Caco-2 (cell line): ENCODE measurements around the gene TBL1X. TPM values are rescaled to one million over a fixed set of nuclear protein-coding genes. Genes with fewer than 3 reads are reported as not detected.
"Not testable (repeated sequence)": the region's sequence is repeated elsewhere in the genome, so short reads cannot be mapped to it uniquely, and the experiment has no call there.

Source experiments
- BruUV-seq: library from RNA; stranded (reverse); fragments of 400-500 nt; replicated peaks from 2 replicates; lab custom pipeline; 2021; lab: Mats Ljungman, UMichigan
- CTCF ChIA-PET: fragments of 300-600 bp; sonication (Branson Sonifier 250); formaldehyde crosslinking; loops from one replicate; lab custom pipeline; 2022; ENCODE audit warnings: antibody characterized with exemption; lab: Charles Lee
- POLR2A ChIA-PET: fragments of 300-600 bp; sonication (Branson Sonifier 250); formaldehyde crosslinking; loops from one replicate; lab custom pipeline; 2022; ENCODE audit warnings: antibody characterized with exemption; lab: Charles Lee
- DNase-seq, 2 experiments: peaks; one replicate each; pipeline versions ENCODE4 v3.0.0 to v3.0.0-alpha.2; 2020 to 2022
- H3K27me3 ChIP-seq: replicated peaks from 2 replicates; pipeline ENCODE4 v1.6.0; 2011; ENCODE audit warnings: low read length; ENCODE audit not compliant: control insufficient read depth, insufficient read depth
- H3K36me3 ChIP-seq: 2 replicates; pipeline ENCODE4 v1.5.1; 2011; ENCODE audit warnings: low read length; ENCODE audit not compliant: control insufficient read depth, insufficient read depth
- H3K4me1 ChIP-seq: fragments of 250-450 bp; sonication (Bioruptor Pico); 2 replicates; pipeline ENCODE4 v1.5.1; 2020; ENCODE audit warnings: mild to moderate bottlenecking
- H3K4me3 ChIP-seq: 2 replicates; pipeline ENCODE4 v1.5.1; 2011; ENCODE audit warnings: low read depth, mild to moderate bottlenecking, control low read depth, low read length
- H3K9me3 ChIP-seq: fragments of 250-450 bp; sonication (Bioruptor Pico); 2 replicates; pipeline ENCODE4 v1.5.1; 2020; ENCODE audit warnings: mild to moderate bottlenecking, moderate library complexity
- H3K27ac Mint-ChIP-seq: one replicate; pipeline ENCODE4 v1.8.0; 2022; ENCODE audit warnings: mixed read lengths; ENCODE audit not compliant: unreplicated experiment
- H3K27me3 Mint-ChIP-seq: one replicate; pipeline ENCODE4 v1.8.0; 2022; ENCODE audit warnings: mixed read lengths; ENCODE audit not compliant: insufficient read depth, unreplicated experiment
- H3K36me3 Mint-ChIP-seq: one replicate; pipeline ENCODE4 v1.8.0; 2022; ENCODE audit warnings: mild to moderate bottlenecking, mixed read lengths; ENCODE audit not compliant: insufficient read depth, unreplicated experiment
- H3K4me1 Mint-ChIP-seq: one replicate; pipeline ENCODE4 v1.8.0; 2022; ENCODE audit warnings: low read depth, mixed read lengths; ENCODE audit not compliant: unreplicated experiment
- H3K4me3 Mint-ChIP-seq: one replicate; pipeline ENCODE4 v1.8.0; 2022; ENCODE audit warnings: mild to moderate bottlenecking, moderate library complexity, mixed read lengths; ENCODE audit not compliant: unreplicated experiment
- H3K9me3 Mint-ChIP-seq: one replicate; pipeline ENCODE4 v1.8.0; 2022; ENCODE audit warnings: mixed read lengths; ENCODE audit not compliant: unreplicated experiment
- CTCF ChIP-seq, 2 experiments: fragments of 200-600 bp in 1 of 2; IDR thresholded peaks; 1 replicate in 1 of 2; 2 replicates in 1 of 2; pipeline versions ENCODE4 v1.5.1 to v1.8.0; 2011 to 2022; ENCODE audit warnings: antibody characterized with exemption in 1 of 2, control low read depth in 1 of 2, inconsistent platforms in 1 of 2, low read depth in 1 of 2, low read length in 1 of 2, mild to moderate bottlenecking in 1 of 2, moderate library complexity in 1 of 2; ENCODE audit not compliant: insufficient read depth in 1 of 2, severe bottlenecking in 1 of 2, unreplicated experiment in 1 of 2
- intact Hi-C: fragments of 100-400 bp; cut with micrococcal nuclease; formaldehyde crosslinking; loops from one replicate; pipeline ENCODE4 v1.10.0; 2022; ENCODE audit not compliant: unreplicated experiment
- total RNA-seq: library from RNA; stranded (reverse); gene quantifications from 2 replicates; pipeline ENCODE4 v1.2.3, GENCODE V29; 2022

TBL1X gene
- total RNA-seq, 1 experiment from 2014 or later = 84.2 TPM

- Histone ChIP-seq H3K36me3 (no peaks in the 10 kb centered on the region), H3K27me3 (no peaks in the 10 kb centered on the region), H3K9me3 (no peaks in the 10 kb centered on the region), H3K4me1 (no peaks in the 10 kb centered on the region), H3K4me3 (no peak overlapping the region)
- intact Hi-C loops = no loop called here
- Mint-ChIP-seq H3K4me3 (no peak overlapping the region), H3K27me3 (no peaks in the 10 kb centered on the region), H3K4me1 (peaks cover 6% of the 10 kb centered on the region), H3K36me3 (no peaks in the 10 kb centered on the region), H3K9me3 (no peaks in the 10 kb centered on the region), H3K27ac (no peak overlapping the region)
- no TSS peak for BruUV-seq
- ChIA-PET CTCF (no interaction called here), POLR2A (no interaction called here)
- TF ChIP-seq CTCF (IDR thresholded peaks at IDR 0.05; ENCODE audit: insufficient read depth in 1 of 2, low read depth in 1 of 2, low read length in 1 of 2, severe bottlenecking in 1 of 2, unreplicated experiment in 1 of 2) = no peak
- no peak for DNase-seq
Observed at GRCh38 chrX:9456250-9457074, 8.4 kb upstream of the TBL1X start.

- H3K4me3 ChIP-seq, CTCF ChIA-PET, H3K4me1 ChIP-seq, H3K27ac Mint-ChIP-seq, BruUV-seq, H3K9me3 Mint-ChIP-seq, H3K36me3 Mint-ChIP-seq, H3K36me3 ChIP-seq, intact Hi-C loops, H3K27me3 Mint-ChIP-seq, POLR2A ChIA-PET, DNase-seq, H3K4me3 Mint-ChIP-seq, H3K27me3 ChIP-seq, H3K9me3 ChIP-seq: not testable (repeated sequence)
- H3K4me1 Mint-ChIP-seq = peaks cover 13% of the 10 kb centered on the region
Observed at GRCh38 chrX:9458034-9458433, 6.8 kb upstream of the TBL1X start.

- Mint-ChIP-seq H3K4me1 (peaks cover 13% of the 10 kb centered on the region), H3K36me3 (peaks cover 6% of the 10 kb centered on the region), H3K4me3 (no peak overlapping the region), H3K27ac (no peak overlapping the region), H3K9me3 (no peaks in the 10 kb centered on the region), H3K27me3 (no peaks in the 10 kb centered on the region)
- Histone ChIP-seq H3K4me1 (peaks cover 6% of the 10 kb centered on the region), H3K36me3 (no peaks in the 10 kb centered on the region), H3K4me3 (no peak overlapping the region), H3K9me3 (no peaks in the 10 kb centered on the region), H3K27me3 (no peaks in the 10 kb centered on the region)
- ChIA-PET POLR2A (no interaction called here), CTCF (no interaction called here)
- no TSS peak for BruUV-seq
- intact Hi-C loops = no loop called here
- no peak for TF ChIP-seq CTCF (IDR thresholded peaks at IDR 0.05; ENCODE audit: insufficient read depth in 1 of 2, low read depth in 1 of 2, low read length in 1 of 2, severe bottlenecking in 1 of 2, unreplicated experiment in 1 of 2)
- no peak for DNase-seq
Observed at GRCh38 chrX:9458516-9459078, 6.3 kb upstream of the TBL1X start.
